B cell (primary cell): Measurements from ENCODE around the gene KIR3DL2. TPM values are rescaled to one million over a fixed set of nuclear protein-coding genes. Genes with fewer than 3 reads are reported as not detected.

Experiments
- ATAC-seq: fragments of 200-7000 bp; cut with Tn5 transposase; one replicate; pipeline ENCODE4 v1.10.0; 2021; ENCODE audit warnings: low read depth, mild to moderate bottlenecking, moderate number of reproducible peaks, moderate library complexity
- CTCF ChIA-PET: fragments of 350-600 bp; sonication (Branson Sonifier 250); formaldehyde crosslinking; loops from one replicate; lab custom pipeline; 2021; ENCODE audit warnings: antibody characterized with exemption, inconsistent platforms; lab: Charles Lee
- POLR2A ChIA-PET: fragments of 350-600 bp; sonication (Branson Sonifier 250); formaldehyde crosslinking; loops from one replicate; lab custom pipeline; 2021; ENCODE audit warnings: antibody characterized with exemption; lab: Charles Lee
- DNase-seq: peaks from one replicate; pipeline ENCODE4 v3.0.0; 2013
- H2AFZ ChIP-seq: 2 replicates; pipeline ENCODE4 v1.6.1; 2012; ENCODE audit warnings: mild to moderate bottlenecking, low read depth, low read length; ENCODE audit not compliant: insufficient read depth, poor library complexity, severe bottlenecking
- H3K27ac ChIP-seq, 2 donors: 1 replicate in 1 of 2; 2 replicates in 1 of 2; pipeline ENCODE4 v1.5.1; 2012 to 2013; ENCODE audit warnings: low read length in 2 of 2, mild to moderate bottlenecking in 2 of 2, moderate library complexity in 1 of 2
- H3K27me3 ChIP-seq, 4 experiments: fragments of 200-600 bp in 1 of 4; sonication (generic) in 1 of 4; replicated peaks in 1 of 4; 1 replicate in 2 of 4; 2 replicates in 2 of 4; pipeline versions ENCODE4 v1.6.1 to v1.7.0; 2013 to 2016; ENCODE audit warnings: low read length in 3 of 4, mild to moderate bottlenecking in 2 of 4, mixed read lengths in 1 of 4, moderate library complexity in 1 of 4; ENCODE audit not compliant: insufficient read depth in 4 of 4, control insufficient read depth in 3 of 4; ENCODE audit errors: control extremely low read depth in 1 of 4
- H3K36me3 ChIP-seq, 2 experiments: replicated peaks in 1 of 2; 1 replicate in 1 of 2; 2 replicates in 1 of 2; pipeline versions ENCODE4 v1.6.1 to v1.7.1; 2013; ENCODE audit warnings: low read length in 1 of 2; ENCODE audit not compliant: insufficient read depth in 2 of 2, control insufficient read depth in 1 of 2; ENCODE audit errors: control extremely low read depth in 1 of 2, extremely low read depth in 1 of 2
- H3K4me1 ChIP-seq, 2 donors: fragments of 200-600 bp in 1 of 2; sonication (generic) in 1 of 2; 1 replicate in 1 of 2; 2 replicates in 1 of 2; pipeline versions ENCODE4 v1.5.1 to v1.6.1; 2013 to 2017; ENCODE audit warnings: low read length in 2 of 2; ENCODE audit not compliant: control insufficient read depth in 2 of 2, insufficient read depth in 2 of 2
- H3K4me2 ChIP-seq: replicated peaks from 2 replicates; pipeline ENCODE3; 2012; ENCODE audit warnings: mild to moderate bottlenecking, low read depth, low read length; ENCODE audit not compliant: poor library complexity, severe bottlenecking
- H3K4me3 ChIP-seq, 5 experiments: fragments of 200-600 bp in 1 of 5; sonication (generic) in 1 of 5; 1 replicate in 3 of 5; 2 replicates in 2 of 5; pipeline versions ENCODE4 v1.5.1 to v1.7.0; 2011 to 2016; ENCODE audit warnings: low read length in 4 of 5, mild to moderate bottlenecking in 4 of 5, low read depth in 2 of 5, control low read depth in 1 of 5, moderate library complexity in 1 of 5; ENCODE audit not compliant: insufficient read depth in 1 of 5; ENCODE audit errors: control extremely low read depth in 1 of 5, extremely low read depth in 1 of 5
- H3K79me2 ChIP-seq: fragments of 200-600 bp; sonication (generic); one replicate; pipeline ENCODE4 v1.6.0; 2016; ENCODE audit warnings: low read length; ENCODE audit not compliant: control insufficient read depth, insufficient read depth
- H3K9ac ChIP-seq: fragments of 200-600 bp; sonication (generic); 2 replicates; pipeline ENCODE4 v1.6.1; 2017; ENCODE audit warnings: mild to moderate bottlenecking, low read length, moderate library complexity
- H3K9me3 ChIP-seq, 3 donors: one replicate each; pipeline versions ENCODE4 v1.6.1 to v1.7.1; 2013; ENCODE audit warnings: low read length in 2 of 3; ENCODE audit not compliant: control insufficient read depth in 2 of 3, insufficient read depth in 1 of 3; ENCODE audit errors: control extremely low read depth in 1 of 3
- H4K20me1 ChIP-seq: 2 replicates; pipeline ENCODE4 v1.6.0; 2012; ENCODE audit warnings: mild to moderate bottlenecking, low read length; ENCODE audit not compliant: insufficient read depth, control insufficient read depth, poor library complexity, severe bottlenecking
- H3K27ac Mint-ChIP-seq: one replicate; pipeline ENCODE4 v1.8.0; 2021; ENCODE audit warnings: mixed read lengths
- H3K27me3 Mint-ChIP-seq: one replicate; pipeline ENCODE4 v1.8.0; 2021; ENCODE audit warnings: mixed read lengths
- H3K4me1 Mint-ChIP-seq: one replicate; pipeline ENCODE4 v1.8.0; 2021; ENCODE audit warnings: mixed read lengths
- H3K4me3 Mint-ChIP-seq: one replicate; pipeline ENCODE4 v1.8.0; 2021; ENCODE audit warnings: mixed read lengths
- H3K9me3 Mint-ChIP-seq: one replicate; pipeline ENCODE4 v1.8.0; 2022; ENCODE audit warnings: mixed read lengths; ENCODE audit not compliant: insufficient read depth
- EZH2 ChIP-seq: IDR thresholded peaks from 2 replicates; pipeline ENCODE4 v1.6.1; 2012; ENCODE audit warnings: borderline replicate concordance, low read depth, mild to moderate bottlenecking, moderate library complexity, low read length; ENCODE audit not compliant: insufficient read depth, poor library complexity, severe bottlenecking
- WGBS: methylation state at CpG from one replicate; pipeline ENCODE4 v1.1.5; 2013; ENCODE audit warnings: missing lambda C conversion rate; ENCODE audit not compliant: insufficient coverage; 5-methylcytosine and 5-hydroxymethylcytosine counted together
- intact Hi-C: fragments of 100-400 bp; cut with micrococcal nuclease; formaldehyde crosslinking; loops from one replicate; pipeline ENCODE4 v1.10.0; 2022
- polyA plus RNA-seq: library from polyadenylated mRNA; depleted of rRNA; stranded (reverse); fragments of >200 nt; gene quantifications from 2 replicates; pipeline ENCODE4 v1.2.3, GENCODE V29; 2012
- total RNA-seq, 2 donors: library from RNA; stranded (reverse); fragments of 120-200 nt in 1 of 2; gene quantifications; 1 replicate in 1 of 2; 2 replicates in 1 of 2; pipeline versions ENCODE4 v1.2.3 to v1.2.4, GENCODE V29; 2013 to 2022
- TF ChIP-seq, protein P1 (sequence below): fragments of 200-600 bp; IDR thresholded peaks from one replicate; pipeline ENCODE4 v1.8.0; 2022; ENCODE audit warnings: antibody characterized with exemption, mild to moderate bottlenecking

KIR3DL2 gene
- total and polyA plus RNA-seq, 2 donors (not counting 1 experiment from before 2014, with no cell fraction given) = 0.17 to 0.30 TPM

- Histone ChIP-seq H3K4me3 (no peak overlapping the region), H4K20me1 (no peaks in the 10 kb centered on the region), H3K9me3 (peaks cover 0 to 11% (median 0%) of the 10 kb centered on the region in 3 donors), H3K79me2 (no peaks in the 10 kb centered on the region), H3K36me3 (no peaks in the 10 kb centered on the region), H3K27me3 (peaks cover 0 to 8% (median 5%) of the 10 kb centered on the region in 4 experiments), H3K4me1 (no peaks in the 10 kb centered on the region), H2AFZ (no peak overlapping the region), H3K9ac (no peak overlapping the region), H3K27ac (no peak overlapping the region), H3K4me2 (no peak overlapping the region)
- TF ChIP-seq, protein P1, sequence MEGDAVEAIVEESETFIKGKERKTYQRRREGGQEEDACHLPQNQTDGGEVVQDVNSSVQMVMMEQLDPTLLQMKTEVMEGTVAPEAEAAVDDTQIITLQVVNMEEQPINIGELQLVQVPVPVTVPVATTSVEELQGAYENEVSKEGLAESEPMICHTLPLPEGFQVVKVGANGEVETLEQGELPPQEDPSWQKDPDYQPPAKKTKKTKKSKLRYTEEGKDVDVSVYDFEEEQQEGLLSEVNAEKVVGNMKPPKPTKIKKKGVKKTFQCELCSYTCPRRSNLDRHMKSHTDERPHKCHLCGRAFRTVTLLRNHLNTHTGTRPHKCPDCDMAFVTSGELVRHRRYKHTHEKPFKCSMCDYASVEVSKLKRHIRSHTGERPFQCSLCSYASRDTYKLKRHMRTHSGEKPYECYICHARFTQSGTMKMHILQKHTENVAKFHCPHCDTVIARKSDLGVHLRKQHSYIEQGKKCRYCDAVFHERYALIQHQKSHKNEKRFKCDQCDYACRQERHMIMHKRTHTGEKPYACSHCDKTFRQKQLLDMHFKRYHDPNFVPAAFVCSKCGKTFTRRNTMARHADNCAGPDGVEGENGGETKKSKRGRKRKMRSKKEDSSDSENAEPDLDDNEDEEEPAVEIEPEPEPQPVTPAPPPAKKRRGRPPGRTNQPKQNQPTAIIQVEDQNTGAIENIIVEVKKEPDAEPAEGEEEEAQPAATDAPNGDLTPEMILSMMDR = no peak
- TF ChIP-seq EZH2 = no peak
- DNase-seq = no peak
- 92% methylated on average over 2 of the region's 5 CpGs for WGBS
- ChIA-PET CTCF (no interaction called here), POLR2A (no interaction called here)
- H3K9me3 Mint-ChIP-seq = peaks cover 3% of the 10 kb centered on the region
- no peak for ATAC-seq
- peaks cover 40% of the 10 kb centered on the region for H3K27me3 Mint-ChIP-seq
- intact Hi-C loops = no loop called here
- no peak overlapping the region for H3K4me3 Mint-ChIP-seq
- no peaks in the 10 kb centered on the region for H3K4me1 Mint-ChIP-seq
- H3K27ac Mint-ChIP-seq = no peak overlapping the region
Measured at GRCh38 chr19:54804101-54804500, 46.1 kb upstream of the KIR3DL2 start.

DNA sequence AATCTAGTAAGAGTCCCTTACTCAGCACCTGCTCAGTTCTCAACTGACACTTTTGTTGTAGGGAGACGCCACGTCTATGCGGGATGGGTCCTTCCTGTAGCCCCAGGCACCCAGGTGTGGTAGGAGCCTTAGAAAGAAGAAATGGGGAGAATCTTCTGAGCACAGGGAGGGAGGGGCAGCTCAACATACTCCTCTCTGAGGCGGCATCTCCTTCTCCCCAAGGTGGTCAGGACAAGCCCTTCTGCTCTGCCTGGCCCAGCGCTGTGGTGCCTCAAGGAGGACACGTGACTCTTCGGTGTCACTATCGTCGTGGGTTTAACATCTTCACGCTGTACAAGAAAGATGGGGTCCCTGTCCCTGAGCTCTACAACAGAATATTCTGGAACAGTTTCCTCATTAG lies 45.7 kb upstream of the KIR3DL2 start:
- Mint-ChIP-seq H3K4me1 (no peaks in the 10 kb centered on the region), H3K4me3 (no peak overlapping the region), H3K27ac (no peak overlapping the region), H3K9me3 (peaks cover under 1% of the 10 kb centered on the region), H3K27me3 (peaks cover 37% of the 10 kb centered on the region)
- Histone ChIP-seq H2AFZ (no peak overlapping the region), H3K79me2 (no peaks in the 10 kb centered on the region), H3K27ac (no peak overlapping the region), H3K27me3 (peaks cover 0 to 8% (median 3%) of the 10 kb centered on the region in 4 experiments), H3K4me2 (no peak overlapping the region), H3K36me3 (no peaks in the 10 kb centered on the region), H4K20me1 (no peaks in the 10 kb centered on the region), H3K9ac (no peak overlapping the region), H3K4me3 (no peak overlapping the region), H3K4me1 (no peaks in the 10 kb centered on the region), H3K9me3 (peaks cover 0 to 11% (median 0%) of the 10 kb centered on the region in 3 donors)
- CTCF ChIA-PET = no interaction called here
- no peak for TF ChIP-seq EZH2
- TF ChIP-seq, protein P1 = no peak
- POLR2A ChIA-PET = no interaction called here
- 93% methylated on average over 10 of the region's 10 CpGs for WGBS
- intact Hi-C loops = no loop called here
- ATAC-seq = no peak
- DNase-seq = no peak
